ENCODE results near the gene ECHDC1. TPM values are rescaled to one million over a fixed set of nuclear protein-coding genes. Genes with fewer than 3 reads are reported as not detected.

ECHDC1 gene
- total RNA-seq, 4 donors from 2014 or later: 25.8 to 42.4 (median 34.6) TPM

- no peak overlapping the region for H3K4me3 ChIP-seq (ENCODE audit: low read depth, poor library complexity, severe bottlenecking)
- DNase-seq (ENCODE audit: low spot score in 2 of 2): no peak
- intact Hi-C loops (cut with DNase I; ENCODE audit: low total_unique reads): no loop called here
- TF ChIP-seq CTCF (IDR thresholded peaks at IDR 0.05) (no peak), POLR2A (IDR thresholded peaks at IDR 0.05) (no peak)
These were observed 54.7 kb downstream of the ECHDC1 start for GRCh38 chr6:127288705-127289104.

- no peak overlapping the region for H3K4me3 ChIP-seq (ENCODE audit: low read depth, poor library complexity, severe bottlenecking)
- TF ChIP-seq POLR2A (IDR thresholded peaks at IDR 0.05) (no peak), CTCF (IDR thresholded peaks at IDR 0.05) (no peak)
- DNase-seq (ENCODE audit: low spot score in 2 of 2): no peak
- 94 to 100% methylated on average over 1 of the region's 1 CpG for WGBS, 2 donors
- intact Hi-C loops (cut with DNase I; ENCODE audit: low total_unique reads): no loop called here
These were observed 61.2 kb downstream of the ECHDC1 start for GRCh38 chr6:127282184-127282583.

GRCh38 chr6:127279815-127280214 lies 63.6 kb downstream of the ECHDC1 start:
- TF ChIP-seq CTCF (IDR thresholded peaks at IDR 0.05) (no peak), POLR2A (IDR thresholded peaks at IDR 0.05) (no peak)
- WGBS, 2 donors: 77 to 84% methylated on average over 1 of the region's 1 CpG
- intact Hi-C loops (cut with DNase I; ENCODE audit: low total_unique reads): no loop called here
- H3K4me3 ChIP-seq (ENCODE audit: low read depth, poor library complexity, severe bottlenecking): no peak overlapping the region
- DNase-seq (ENCODE audit: low spot score in 2 of 2): no peak

DNA sequence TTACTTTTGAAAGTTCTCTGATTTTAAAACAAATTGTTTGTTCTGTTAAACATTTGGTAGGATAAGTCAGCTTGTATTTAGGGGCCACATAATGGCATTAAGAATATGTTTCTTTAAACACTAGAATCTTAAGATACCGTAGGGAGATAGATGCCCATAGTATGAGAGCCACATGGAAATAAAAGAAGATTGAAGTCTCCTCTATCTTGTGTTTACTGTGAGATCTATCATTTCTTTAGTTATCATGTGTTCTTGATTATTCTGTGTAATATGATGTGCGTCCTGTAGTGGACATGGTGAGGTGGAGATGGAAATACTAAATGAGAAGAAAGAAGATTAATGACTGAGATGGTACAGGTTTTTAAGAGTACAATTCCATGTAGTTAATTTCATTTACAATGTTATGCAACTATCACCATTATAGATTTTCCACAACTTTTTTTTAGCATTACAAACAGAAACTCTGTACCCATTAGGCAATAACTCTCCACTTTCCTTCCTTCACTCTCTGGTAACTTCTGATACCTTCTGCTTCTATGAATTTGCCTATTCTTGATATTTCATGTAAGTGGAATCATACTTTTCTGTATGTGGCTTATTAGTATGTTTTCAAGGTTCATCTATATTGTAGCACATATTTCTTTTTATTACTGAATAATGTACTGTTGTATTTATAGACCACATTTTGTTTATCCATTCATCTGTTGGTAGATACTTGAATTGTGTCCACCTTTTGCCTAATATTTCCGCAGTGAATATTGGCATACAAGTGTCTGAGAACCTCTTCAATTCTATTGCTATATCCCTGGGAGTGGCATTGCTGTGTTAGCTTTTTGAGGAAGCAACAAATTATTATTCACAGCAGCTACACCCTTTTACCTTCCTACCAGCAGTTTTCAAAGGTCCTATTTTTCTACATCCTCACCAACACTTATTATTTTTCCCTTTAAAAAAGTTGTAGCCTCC lies 65.2 kb downstream of the ECHDC1 start:
- TF ChIP-seq CTCF (IDR thresholded peaks at IDR 0.05): no peak
- TF ChIP-seq POLR2A (IDR thresholded peaks at IDR 0.05): no peak
- 85 to 87% methylated on average over 3 of the region's 3 CpGs for WGBS, 2 donors
- H3K4me3 ChIP-seq (ENCODE audit: low read depth, poor library complexity, severe bottlenecking): no peak overlapping the region
- intact Hi-C loops (cut with DNase I; ENCODE audit: low total_unique reads): no loop called here
- no peak for DNase-seq (ENCODE audit: low spot score in 2 of 2)

GRCh38 chr6:127276331-127276730 lies 67.1 kb downstream of the ECHDC1 start:
- no peak for TF ChIP-seq POLR2A (IDR thresholded peaks at IDR 0.05)
- TF ChIP-seq CTCF (IDR thresholded peaks at IDR 0.05): no peak
- DNase-seq (ENCODE audit: low spot score in 2 of 2): no peak
- WGBS, 2 donors: 88 to 95% methylated on average over 1 of the region's 1 CpG
- H3K4me3 ChIP-seq (ENCODE audit: low read depth, poor library complexity, severe bottlenecking): no peak overlapping the region
- intact Hi-C loops (cut with DNase I; ENCODE audit: low total_unique reads): no loop called here

Data from lower leg skin (tissue), 4 donors.